Large intestine (tissue), 3 donors: ENCODE measurements around the gene LMO4. TPM values are rescaled to one million over a fixed set of nuclear protein-coding genes. Genes with fewer than 3 reads are reported as not detected.
A peak's percentile ranks its signal among the peaks of the same experiment; 100 is the strongest.

Source experiments
- DNase-seq, 2 donors: peaks; one replicate each; pipeline versions ENCODE4 v3.0.0 to v3.0.0-alpha.2; 2013
- H3K27ac ChIP-seq: one replicate; pipeline ENCODE4 v1.5.1; 2013; ENCODE audit warnings: low read length
- H3K27me3 ChIP-seq: 2 replicates; pipeline ENCODE4 v1.6.1; 2013; ENCODE audit warnings: low read length; ENCODE audit not compliant: control insufficient read depth, insufficient read depth
- H3K36me3 ChIP-seq: 2 replicates; pipeline ENCODE4 v1.6.1; 2013; ENCODE audit warnings: low read length; ENCODE audit not compliant: control insufficient read depth, insufficient read depth
- H3K4me1 ChIP-seq: one replicate; pipeline ENCODE4 v1.6.1; 2013; ENCODE audit warnings: low read length; ENCODE audit not compliant: control insufficient read depth, insufficient read depth
- H3K4me3 ChIP-seq: one replicate; pipeline ENCODE4 v1.5.1; 2013; ENCODE audit warnings: low read length
- H3K9me3 ChIP-seq: one replicate; pipeline ENCODE4 v1.6.1; 2013; ENCODE audit warnings: mild to moderate bottlenecking, low read depth, low read length, moderate library complexity; ENCODE audit not compliant: control insufficient read depth
- WGBS: methylation state at CpG from one replicate; pipeline ENCODE4 v1.1.5; 2013; ENCODE audit warnings: low lambda C conversion rate; ENCODE audit not compliant: insufficient coverage; 5-methylcytosine and 5-hydroxymethylcytosine counted together
- polyA plus RNA-seq: library from polyadenylated mRNA; unstranded; fragments of 120-200 nt; gene quantifications from one replicate; pipeline ENCODE4 v1.2.1, GENCODE V29; 2013

LMO4 gene
- polyA plus RNA-seq, 1 donor: 90.8 TPM

- Histone ChIP-seq H3K27ac (no peak overlapping the region), H3K36me3 (no peaks in the 10 kb centered on the region), H3K9me3 (peaks cover 6% of the 10 kb centered on the region), H3K4me1 (no peaks in the 10 kb centered on the region), H3K4me3 (no peak overlapping the region), H3K27me3 (no peaks in the 10 kb centered on the region)
- no CpG with 5 or more reads among the region's 1 CpG for WGBS
- DNase-seq: peak in 1 of 2 donors; percentile 11
These were observed 29.5 kb downstream of the LMO4 start for GRCh38 chr1:87358219-87358618.

GRCh38 chr1:87359586-87359985 is 30.9 kb downstream of the LMO4 start:
- H3K27me3 ChIP-seq: no peaks in the 10 kb centered on the region
- no CpG with 5 or more reads among the region's 1 CpG for WGBS

GRCh38 chr1:87362063-87362833 is 33.6 kb downstream of the LMO4 start:
- 79% methylated on average over 3 of the region's 5 CpGs for WGBS
- Histone ChIP-seq H3K9me3 (peaks cover 6% of the 10 kb centered on the region), H3K27me3 (no peaks in the 10 kb centered on the region), H3K4me3 (no peak overlapping the region), H3K4me1 (no peaks in the 10 kb centered on the region), H3K27ac (no peak overlapping the region), H3K36me3 (no peaks in the 10 kb centered on the region)
- no peak for DNase-seq

More at GRCh38 chr1:87359586-87359985, 30.9 kb downstream of the LMO4 start:
- no peak overlapping the region for H3K27ac ChIP-seq
- H3K36me3 ChIP-seq: no peaks in the 10 kb centered on the region
- no peak overlapping the region for H3K4me3 ChIP-seq
- DNase-seq: no peak
- H3K9me3 ChIP-seq: peaks cover 6% of the 10 kb centered on the region
- no peaks in the 10 kb centered on the region for H3K4me1 ChIP-seq

GRCh38 chr1:87362834-87363426 is 34.2 kb downstream of the LMO4 start:
- peak; percentile 26 to 54 for DNase-seq
- Histone ChIP-seq H3K4me3 (no peak overlapping the region), H3K27me3 (no peaks in the 10 kb centered on the region), H3K9me3 (peaks cover 6% of the 10 kb centered on the region), H3K36me3 (no peaks in the 10 kb centered on the region), H3K4me1 (no peaks in the 10 kb centered on the region), H3K27ac (no peak overlapping the region)
- no CpG with 5 or more reads among the region's 2 CpGs for WGBS

- Histone ChIP-seq H3K36me3 (no peaks in the 10 kb centered on the region), H3K9me3 (no peaks in the 10 kb centered on the region), H3K27ac (no peak overlapping the region), H3K4me3 (no peak overlapping the region), H3K4me1 (no peaks in the 10 kb centered on the region), H3K27me3 (no peaks in the 10 kb centered on the region)
- WGBS: no CpG with 5 or more reads among the region's 3 CpGs
- DNase-seq: no peak
These were observed 38.9 kb downstream of the LMO4 start for GRCh38 chr1:87367549-87367948.

- Histone ChIP-seq H3K27me3 (no peaks in the 10 kb centered on the region), H3K9me3 (no peaks in the 10 kb centered on the region), H3K4me1 (no peaks in the 10 kb centered on the region), H3K27ac (no peak overlapping the region), H3K4me3 (no peak overlapping the region), H3K36me3 (no peaks in the 10 kb centered on the region)
- no CpG with 5 or more reads among the region's 2 CpGs for WGBS
- no peak for DNase-seq
These were observed 40.2 kb downstream of the LMO4 start for GRCh38 chr1:87368907-87369306.

- H3K27ac ChIP-seq: no peak overlapping the region
- no peak for DNase-seq
- WGBS: 33% methylated on average over 1 of the region's 3 CpGs
These were observed 41.2 kb downstream of the LMO4 start for GRCh38 chr1:87369736-87370478.

GRCh38 chr1:87370544-87370943 is 41.9 kb downstream of the LMO4 start:
- Histone ChIP-seq H3K36me3 (no peaks in the 10 kb centered on the region), H3K4me1 (no peaks in the 10 kb centered on the region), H3K27me3 (no peaks in the 10 kb centered on the region), H3K4me3 (no peak overlapping the region), H3K9me3 (no peaks in the 10 kb centered on the region), H3K27ac (no peak overlapping the region)
- WGBS: 67% methylated on average over 1 of the region's 5 CpGs
- DNase-seq: no peak

More at GRCh38 chr1:87369736-87370478, 41.2 kb downstream of the LMO4 start:
- H3K36me3 ChIP-seq: no peaks in the 10 kb centered on the region
- H3K4me3 ChIP-seq: no peak overlapping the region
- H3K27me3 ChIP-seq: no peaks in the 10 kb centered on the region
- no peaks in the 10 kb centered on the region for H3K4me1 ChIP-seq
- no peaks in the 10 kb centered on the region for H3K9me3 ChIP-seq

- no peak overlapping the region for H3K4me3 ChIP-seq
- no peak overlapping the region for H3K27ac ChIP-seq
- no peaks in the 10 kb centered on the region for H3K27me3 ChIP-seq
- no peaks in the 10 kb centered on the region for H3K36me3 ChIP-seq
- DNase-seq: no peak
- peaks cover 4% of the 10 kb centered on the region for H3K9me3 ChIP-seq
- H3K4me1 ChIP-seq: no peaks in the 10 kb centered on the region
These were observed 50.6 kb downstream of the LMO4 start for GRCh38 chr1:87379306-87379705.

GRCh38 chr1:87386217-87386790 is 57.6 kb downstream of the LMO4 start:
- H3K4me3 ChIP-seq: no peak overlapping the region
- H3K36me3 ChIP-seq: no peaks in the 10 kb centered on the region
- H3K9me3 ChIP-seq: peaks cover 7% of the 10 kb centered on the region
- DNase-seq: peak in 1 of 2 donors; percentile 22
- peaks cover 14% of the 10 kb centered on the region for H3K4me1 ChIP-seq
- 0% methylated on average over 1 of the region's 5 CpGs for WGBS
- no peaks in the 10 kb centered on the region for H3K27me3 ChIP-seq
- no peak overlapping the region for H3K27ac ChIP-seq
